ENCODE measurements around the gene TXN2.
A peak's percentile ranks its signal among the peaks of the same experiment; 100 is the strongest.

The TXN2 gene

DNA sequence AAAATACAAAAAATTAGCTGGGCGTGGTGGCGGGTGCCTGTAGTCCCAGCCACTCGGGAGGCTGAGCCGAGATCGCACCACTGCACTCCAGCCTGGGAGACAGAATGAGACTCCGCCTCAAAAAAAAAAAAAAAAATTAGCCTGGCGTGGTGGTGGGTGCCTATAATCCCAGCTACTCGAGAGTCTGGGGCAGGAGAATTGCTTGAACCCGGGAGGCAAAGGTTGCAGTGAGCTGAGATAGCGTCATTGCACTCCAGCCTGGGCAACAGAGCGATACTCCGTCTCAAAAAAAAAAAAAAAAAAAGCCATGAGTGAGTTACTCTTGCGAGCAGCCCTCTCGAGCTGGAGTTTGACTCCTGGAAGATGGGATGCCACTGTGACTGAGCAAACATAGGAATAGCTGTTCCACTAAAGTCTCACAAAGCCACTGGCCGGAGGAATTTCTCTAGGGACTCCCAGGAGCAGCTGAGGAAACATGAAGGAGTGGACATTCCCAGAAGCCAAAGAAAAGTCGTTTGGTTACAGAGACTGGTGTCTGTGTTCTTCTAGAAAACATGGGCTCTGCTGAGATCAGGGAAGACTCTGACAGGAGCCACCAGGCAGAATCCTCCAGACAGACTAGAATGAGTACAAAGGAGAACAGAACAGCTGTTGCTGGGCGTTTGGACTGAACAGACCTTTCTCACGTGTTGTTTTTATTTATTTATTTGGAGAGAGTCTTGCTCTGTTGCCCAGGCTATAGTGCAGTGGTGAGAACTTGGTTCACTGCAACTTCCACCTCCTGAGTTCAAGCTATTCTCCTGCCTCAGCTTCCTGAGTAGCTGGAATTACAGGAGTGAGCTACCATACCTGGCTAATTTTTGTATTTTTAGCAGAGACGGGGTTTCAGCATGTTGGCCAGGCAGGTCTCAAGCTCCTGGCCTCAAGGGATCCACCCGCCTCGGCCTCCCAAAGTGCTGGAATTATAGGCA, 61.2 kb downstream of the TXN2 start:
- Histone ChIP-seq H3K9me3 (no peaks in the 10 kb centered on the region), H3K27ac (peak overlapping the region; percentile 71), H3K36me3 (no peaks in the 10 kb centered on the region), H3K27me3 (no peaks in the 10 kb centered on the region), H3K4me3 (ENCODE audit: low read depth in 1 of 2, low read length in 1 of 2) (no peak overlapping the region), H3K4me1 (ENCODE audit: control insufficient read depth in 1 of 2, insufficient read depth in 1 of 2, low read depth in 1 of 2, low read length in 1 of 2) (peaks cover 75 to 82% of the 10 kb centered on the region in 2 experiments)
- TF ChIP-seq, protein P1, sequence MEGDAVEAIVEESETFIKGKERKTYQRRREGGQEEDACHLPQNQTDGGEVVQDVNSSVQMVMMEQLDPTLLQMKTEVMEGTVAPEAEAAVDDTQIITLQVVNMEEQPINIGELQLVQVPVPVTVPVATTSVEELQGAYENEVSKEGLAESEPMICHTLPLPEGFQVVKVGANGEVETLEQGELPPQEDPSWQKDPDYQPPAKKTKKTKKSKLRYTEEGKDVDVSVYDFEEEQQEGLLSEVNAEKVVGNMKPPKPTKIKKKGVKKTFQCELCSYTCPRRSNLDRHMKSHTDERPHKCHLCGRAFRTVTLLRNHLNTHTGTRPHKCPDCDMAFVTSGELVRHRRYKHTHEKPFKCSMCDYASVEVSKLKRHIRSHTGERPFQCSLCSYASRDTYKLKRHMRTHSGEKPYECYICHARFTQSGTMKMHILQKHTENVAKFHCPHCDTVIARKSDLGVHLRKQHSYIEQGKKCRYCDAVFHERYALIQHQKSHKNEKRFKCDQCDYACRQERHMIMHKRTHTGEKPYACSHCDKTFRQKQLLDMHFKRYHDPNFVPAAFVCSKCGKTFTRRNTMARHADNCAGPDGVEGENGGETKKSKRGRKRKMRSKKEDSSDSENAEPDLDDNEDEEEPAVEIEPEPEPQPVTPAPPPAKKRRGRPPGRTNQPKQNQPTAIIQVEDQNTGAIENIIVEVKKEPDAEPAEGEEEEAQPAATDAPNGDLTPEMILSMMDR (IDR thresholded peaks at IDR 0.05): no peak

DNA sequence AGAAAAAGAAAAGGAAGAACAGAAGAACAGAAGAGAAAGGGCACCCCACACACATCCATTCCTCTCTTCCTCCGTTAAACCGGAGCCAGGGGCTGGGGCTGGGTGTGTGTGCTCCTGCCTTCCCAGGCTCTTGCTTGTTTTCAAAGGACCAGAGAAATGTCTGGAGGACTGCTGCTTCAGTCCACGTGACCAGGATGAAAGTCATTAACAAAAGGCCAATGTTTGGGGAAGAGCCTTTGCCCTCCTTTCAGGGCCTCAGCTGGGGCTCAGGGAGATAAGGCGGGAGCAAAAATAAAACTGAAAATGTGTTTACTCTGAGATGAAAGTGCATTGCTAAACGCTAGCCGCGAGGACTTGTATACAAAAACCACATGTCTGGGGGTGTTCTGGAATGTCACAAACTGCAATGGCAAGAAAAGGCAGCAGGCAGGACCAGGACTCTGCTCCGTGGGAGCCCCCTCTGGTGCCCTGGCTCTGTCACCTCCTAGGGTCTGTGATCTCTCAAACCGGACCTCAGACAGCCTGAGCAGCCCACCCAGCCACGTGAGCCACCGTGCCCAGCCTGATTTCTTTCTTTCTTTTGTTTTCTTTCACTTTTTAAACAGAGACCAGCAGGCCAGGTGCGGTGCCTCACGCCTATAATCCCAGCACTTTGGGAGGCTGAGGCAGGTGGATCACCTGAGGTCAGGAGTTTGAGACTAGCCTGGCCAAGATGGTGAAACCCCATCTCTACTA, 62.1 kb downstream of the TXN2 start:
- peak overlapping the region; percentile 71 for H3K27ac ChIP-seq
- peaks cover 69 to 75% of the 10 kb centered on the region in 2 experiments for H3K4me1 ChIP-seq (ENCODE audit: control insufficient read depth in 1 of 2, insufficient read depth in 1 of 2, low read depth in 1 of 2, low read length in 1 of 2)
- H3K36me3 ChIP-seq: no peaks in the 10 kb centered on the region
- H3K27me3 ChIP-seq: no peaks in the 10 kb centered on the region
- H3K4me3 ChIP-seq (ENCODE audit: low read depth in 1 of 2, low read length in 1 of 2): no peak overlapping the region
- TF ChIP-seq, protein P1 (IDR thresholded peaks at IDR 0.05): no peak
- no peaks in the 10 kb centered on the region for H3K9me3 ChIP-seq

DNA sequence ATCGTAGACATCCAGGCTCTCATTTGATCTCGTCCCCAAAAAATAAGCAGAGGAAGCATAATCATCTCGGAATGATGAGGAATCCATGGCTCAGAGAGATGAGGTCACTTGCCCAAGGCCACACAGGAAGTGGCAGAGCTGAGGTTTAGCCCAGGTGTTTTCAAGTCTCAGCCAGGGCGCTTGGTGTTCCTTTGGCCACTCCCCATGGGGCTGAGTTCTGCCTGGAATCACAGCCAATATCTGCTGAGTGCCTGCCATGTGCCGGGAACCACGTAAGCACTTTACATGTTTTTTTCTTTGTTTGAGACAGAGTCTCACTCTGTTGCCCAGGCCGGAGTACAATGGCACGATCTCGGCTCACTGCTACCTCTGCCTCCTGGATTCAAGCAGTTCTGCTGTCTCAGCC, 64.2 kb downstream of the TXN2 start:
- H3K27me3 ChIP-seq: no peaks in the 10 kb centered on the region
- H3K4me1 ChIP-seq (ENCODE audit: control insufficient read depth in 1 of 2, insufficient read depth in 1 of 2, low read depth in 1 of 2, low read length in 1 of 2): peaks cover 48 to 54% of the 10 kb centered on the region in 2 experiments
- H3K4me3 ChIP-seq (ENCODE audit: low read depth in 1 of 2, low read length in 1 of 2): no peak overlapping the region
- no peaks in the 10 kb centered on the region for H3K36me3 ChIP-seq
- TF ChIP-seq, protein P1 (IDR thresholded peaks at IDR 0.05): no peak
- peak overlapping the region; percentile 61 for H3K27ac ChIP-seq
- no peaks in the 10 kb centered on the region for H3K9me3 ChIP-seq

Measured in neutrophil (primary cell).